Thyroid gland (tissue), 4 donors: ENCODE results near the gene REXO1.

Source experiments
- POLR2A ChIP-seq, 2 donors: fragments of 450-650 bp; IDR thresholded peaks; one replicate each; pipeline ENCODE4 v1.6.1; 2017; ENCODE audit warnings: antibody characterized with exemption in 2 of 2, mild to moderate bottlenecking in 2 of 2, moderate library complexity in 1 of 2
- TF ChIP-seq, protein P1 (sequence below), 6 experiments: fragments of 200-600 bp in 3 of 6; fragments of 450-650 bp in 3 of 6; sonication (generic) in 3 of 6; IDR thresholded peaks; one replicate each; pipeline ENCODE4 v1.5.1; 2016 to 2019; ENCODE audit warnings: antibody characterized with exemption in 6 of 6, mild to moderate bottlenecking in 2 of 6, inconsistent platforms in 1 of 6, moderate library complexity in 1 of 6

GRCh38 chr19:1860821-1861598, 12.7 kb upstream of the REXO1 start:
- TF ChIP-seq, protein P1, sequence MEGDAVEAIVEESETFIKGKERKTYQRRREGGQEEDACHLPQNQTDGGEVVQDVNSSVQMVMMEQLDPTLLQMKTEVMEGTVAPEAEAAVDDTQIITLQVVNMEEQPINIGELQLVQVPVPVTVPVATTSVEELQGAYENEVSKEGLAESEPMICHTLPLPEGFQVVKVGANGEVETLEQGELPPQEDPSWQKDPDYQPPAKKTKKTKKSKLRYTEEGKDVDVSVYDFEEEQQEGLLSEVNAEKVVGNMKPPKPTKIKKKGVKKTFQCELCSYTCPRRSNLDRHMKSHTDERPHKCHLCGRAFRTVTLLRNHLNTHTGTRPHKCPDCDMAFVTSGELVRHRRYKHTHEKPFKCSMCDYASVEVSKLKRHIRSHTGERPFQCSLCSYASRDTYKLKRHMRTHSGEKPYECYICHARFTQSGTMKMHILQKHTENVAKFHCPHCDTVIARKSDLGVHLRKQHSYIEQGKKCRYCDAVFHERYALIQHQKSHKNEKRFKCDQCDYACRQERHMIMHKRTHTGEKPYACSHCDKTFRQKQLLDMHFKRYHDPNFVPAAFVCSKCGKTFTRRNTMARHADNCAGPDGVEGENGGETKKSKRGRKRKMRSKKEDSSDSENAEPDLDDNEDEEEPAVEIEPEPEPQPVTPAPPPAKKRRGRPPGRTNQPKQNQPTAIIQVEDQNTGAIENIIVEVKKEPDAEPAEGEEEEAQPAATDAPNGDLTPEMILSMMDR (IDR thresholded peaks at IDR 0.05): no peak
- TF ChIP-seq POLR2A (IDR thresholded peaks at IDR 0.05): no peak
